HuH-7.5 (cell line): ENCODE results near the gene CCL5.
A peak's percentile ranks its signal among the peaks of the same experiment; 100 is the strongest.

Experiments
- DNase-seq: peaks from one replicate; pipeline ENCODE4 v3.0.0; 2011; ENCODE audit warnings: low spot score

The CCL5 gene

DNA sequence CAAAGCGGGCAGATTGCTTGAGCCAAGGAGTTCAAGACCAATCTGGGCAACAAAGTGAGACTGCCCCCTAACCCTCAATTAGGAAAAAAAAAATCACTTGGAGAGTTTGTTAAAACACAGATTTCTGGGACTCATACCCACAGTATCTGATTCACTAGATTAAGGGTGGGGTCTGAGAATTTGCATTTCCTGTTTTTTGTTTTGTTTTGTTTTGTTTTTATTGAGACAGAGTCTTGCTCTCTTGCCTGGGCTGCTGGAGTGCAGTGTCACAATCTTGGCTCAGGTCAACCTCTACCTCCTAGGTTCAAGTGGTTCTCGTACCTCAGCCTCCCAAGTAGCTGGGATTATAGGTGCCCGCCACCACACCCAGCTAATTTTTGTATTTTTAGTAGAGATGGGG is 12.6 kb downstream of the CCL5 start:
- DNase-seq: no peak

DNA sequence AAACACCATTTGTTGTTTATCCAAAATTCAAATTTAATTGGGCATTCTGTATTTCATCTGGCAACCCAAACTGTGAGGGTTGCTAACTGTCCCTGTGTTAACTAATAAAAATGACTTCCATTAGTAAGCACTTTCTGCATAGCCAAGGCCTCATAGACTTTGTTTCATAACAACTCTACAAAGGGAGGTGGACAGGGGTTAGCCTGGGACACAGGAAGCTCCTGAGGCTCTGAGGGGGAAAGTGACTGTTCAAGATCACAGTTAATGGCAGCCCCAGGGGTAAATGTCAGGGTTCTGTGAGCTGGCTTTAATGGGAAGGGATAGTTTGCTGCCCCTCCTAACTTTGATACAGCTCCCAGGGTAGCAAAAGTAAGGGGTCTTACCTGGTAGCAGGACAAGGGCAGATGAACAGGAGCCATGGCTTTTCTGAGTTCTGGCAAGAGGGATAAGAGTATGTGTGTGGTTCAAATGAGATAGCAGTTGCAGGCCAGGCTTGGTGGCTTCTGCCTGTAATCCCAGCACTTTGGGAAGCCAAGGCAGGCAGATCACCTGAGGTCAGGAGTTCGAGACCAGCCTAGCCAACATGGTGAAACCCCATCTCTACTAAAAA is 13.7 kb downstream of the CCL5 start:
- no peak for DNase-seq

DNA sequence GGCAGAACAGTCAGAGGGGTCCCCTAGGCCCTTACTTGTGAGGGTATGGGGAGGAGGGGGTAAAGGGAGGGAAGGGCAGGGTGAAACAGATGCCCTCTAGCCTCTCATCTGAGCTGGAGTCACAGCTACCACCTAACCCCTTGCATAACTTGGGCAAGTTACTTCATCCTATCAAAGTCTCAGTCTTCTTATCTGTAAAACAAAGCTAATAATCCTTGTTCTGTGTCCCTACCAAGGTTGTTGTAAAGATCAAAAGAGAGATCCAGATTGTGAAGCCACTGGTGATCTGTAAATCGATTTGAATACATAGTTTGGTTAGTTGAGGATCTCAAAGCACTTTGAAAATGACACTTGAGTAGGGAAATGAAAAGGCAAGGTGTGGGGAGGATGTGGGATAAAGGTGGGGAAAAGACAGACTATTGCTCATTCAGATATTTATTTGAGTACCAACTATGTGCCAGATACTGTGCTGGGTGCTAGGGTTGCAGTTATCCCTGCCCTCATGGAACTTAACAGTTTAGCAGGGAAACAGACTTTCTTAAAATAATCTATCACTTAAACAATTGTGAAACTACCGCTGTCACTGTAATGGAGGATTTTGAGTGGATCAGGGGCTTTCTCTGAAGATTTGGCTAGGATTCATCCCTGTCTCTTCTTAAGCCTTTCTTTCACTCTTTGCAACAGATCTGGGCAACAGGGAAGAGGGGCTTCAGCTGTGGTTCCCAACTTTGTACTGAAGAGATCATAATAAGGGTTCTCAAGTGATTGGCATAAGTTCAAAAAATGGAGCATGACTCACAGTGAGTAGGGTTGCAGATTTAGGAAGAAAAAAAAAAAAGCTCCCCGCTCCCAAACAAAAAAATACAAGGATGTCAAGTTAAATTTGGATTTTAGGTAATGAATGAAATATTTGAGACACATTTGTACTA is 14.5 kb downstream of the CCL5 start:
- no peak for DNase-seq

DNA sequence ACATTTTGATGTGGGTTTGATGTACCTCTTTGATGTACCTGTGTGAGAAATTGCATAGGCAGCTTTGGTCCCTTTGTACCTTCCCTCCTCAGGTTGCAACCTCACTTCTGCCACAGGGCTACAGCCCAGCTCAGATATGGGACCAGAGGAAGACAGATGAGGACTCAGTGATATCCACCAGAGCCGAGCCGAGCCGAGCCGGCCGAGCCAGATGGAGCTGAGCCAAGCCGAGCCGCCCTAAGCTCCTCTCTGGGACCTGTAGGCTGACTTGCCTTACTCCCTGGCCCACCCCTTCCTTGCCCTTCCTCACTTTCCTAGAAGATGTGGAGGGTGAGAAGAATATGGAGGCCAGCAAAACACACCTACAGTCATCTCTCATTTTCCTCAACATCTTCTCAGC is 15.3 kb downstream of the CCL5 start:
- no peak for DNase-seq

DNA sequence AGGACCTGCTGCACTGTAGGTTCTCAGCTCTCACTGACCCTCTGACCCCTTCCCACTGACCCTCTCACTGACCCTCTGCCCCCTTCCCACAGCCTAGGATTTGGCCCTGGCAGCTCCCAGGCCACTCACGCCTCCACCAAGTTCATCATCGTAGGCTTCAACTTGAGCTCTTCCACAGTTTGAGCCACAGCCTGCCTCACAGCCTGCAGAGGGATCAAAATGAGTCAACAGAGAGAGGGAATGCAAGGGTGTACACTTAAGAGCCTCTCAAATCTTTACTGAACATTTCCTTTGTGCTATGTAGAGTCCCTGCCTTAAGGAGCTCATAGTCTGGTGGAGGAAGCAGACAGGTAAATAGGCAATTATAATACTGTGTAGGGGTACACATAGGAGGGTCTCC is 23.6 kb downstream of the CCL5 start:
- DNase-seq: no peak

DNA sequence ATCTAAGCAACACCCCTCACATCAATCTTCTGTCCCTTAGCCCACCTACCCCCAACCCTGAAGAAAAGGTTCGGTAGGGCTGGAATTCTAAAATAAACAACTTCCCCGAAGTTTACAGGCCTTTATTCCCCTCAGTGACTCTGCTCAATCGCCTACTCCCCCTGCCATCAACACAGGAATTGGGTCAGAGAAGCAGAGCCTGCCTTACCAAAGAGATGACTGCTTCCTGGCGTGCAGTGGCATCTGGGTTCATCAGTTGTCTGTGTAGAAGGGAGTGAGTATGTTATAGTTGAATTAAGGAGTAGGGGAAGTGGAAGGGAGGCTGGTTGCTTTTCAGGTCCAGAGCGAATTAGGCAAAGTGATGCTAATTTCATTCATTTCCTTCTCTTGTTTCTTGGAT is 24.2 kb downstream of the CCL5 start:
- DNase-seq: no peak

DNA sequence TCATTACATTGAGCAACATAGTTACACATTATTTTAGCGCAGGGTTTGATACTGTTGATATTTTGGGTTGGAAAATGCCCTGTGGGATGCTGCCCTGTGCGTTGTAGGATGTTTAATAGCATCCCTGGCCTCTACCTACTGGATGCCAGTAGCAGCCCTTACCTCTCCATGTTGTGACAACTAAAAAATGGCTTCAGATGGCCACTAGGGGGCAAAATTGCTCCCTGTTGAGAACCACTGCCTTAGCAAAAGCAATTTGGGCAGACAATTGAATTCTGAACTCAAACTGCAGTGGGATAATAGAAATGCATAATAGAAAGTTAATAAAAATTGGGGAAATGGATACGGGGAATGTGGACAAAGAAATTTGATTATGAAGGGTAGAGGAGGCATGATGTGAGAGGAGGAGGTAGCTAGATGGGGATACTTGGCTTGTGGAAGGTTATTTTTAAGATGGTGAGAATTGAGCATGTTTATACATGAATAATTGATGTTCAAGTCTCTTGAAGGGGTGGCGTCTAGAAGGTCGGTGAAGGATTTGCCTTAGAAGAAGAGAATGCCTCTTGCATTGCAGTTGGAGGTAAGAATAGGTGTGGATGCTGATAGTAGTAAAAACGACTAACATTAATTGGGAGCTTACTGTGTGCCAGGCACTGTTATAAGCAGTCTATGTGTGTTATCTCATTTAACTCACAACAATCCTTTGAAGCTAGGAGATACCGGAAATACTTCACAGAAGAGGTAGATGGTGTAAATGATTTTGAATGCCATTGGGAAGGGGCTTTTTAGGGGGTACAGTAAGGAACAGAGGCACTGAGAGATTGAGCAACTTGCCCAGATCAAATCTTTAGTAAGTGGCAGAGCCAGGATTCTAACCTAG is 30.5 kb downstream of the CCL5 start:
- peak; percentile 43 for DNase-seq

DNA sequence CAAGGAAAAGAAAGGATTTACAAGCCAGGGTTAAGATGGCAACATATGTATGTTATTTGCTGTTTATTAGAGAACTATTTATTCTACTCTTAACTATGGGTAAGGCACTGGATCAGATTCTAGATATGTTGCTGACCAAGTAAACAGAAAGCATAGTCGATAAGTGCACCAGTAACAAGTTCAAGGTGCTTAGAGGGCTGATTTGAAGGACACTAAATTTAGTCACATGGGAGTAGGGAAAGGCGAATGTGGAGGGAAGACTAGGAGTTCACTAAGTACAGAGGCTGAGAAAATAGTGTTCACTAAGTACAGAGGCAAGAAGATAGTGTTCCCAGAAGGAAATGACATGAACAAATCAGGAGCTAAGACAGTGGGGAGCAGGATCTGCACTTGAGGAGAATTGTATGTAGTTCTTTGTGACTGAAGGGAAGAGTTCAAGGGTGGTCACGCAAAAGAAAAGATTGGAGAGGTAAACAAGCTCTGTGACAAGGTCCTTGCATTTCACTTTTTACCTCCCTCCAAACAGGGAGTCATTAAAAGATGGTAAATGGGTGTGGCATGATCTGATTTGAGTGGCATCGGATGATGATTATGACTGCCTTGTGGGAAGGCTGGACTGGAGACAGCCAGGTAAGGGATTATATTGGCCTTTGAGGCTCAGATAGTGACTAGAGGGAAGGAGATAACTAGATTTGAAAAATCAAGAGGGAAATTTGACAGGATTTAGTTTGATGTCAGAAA is 32.4 kb downstream of the CCL5 start:
- no peak for DNase-seq

DNA sequence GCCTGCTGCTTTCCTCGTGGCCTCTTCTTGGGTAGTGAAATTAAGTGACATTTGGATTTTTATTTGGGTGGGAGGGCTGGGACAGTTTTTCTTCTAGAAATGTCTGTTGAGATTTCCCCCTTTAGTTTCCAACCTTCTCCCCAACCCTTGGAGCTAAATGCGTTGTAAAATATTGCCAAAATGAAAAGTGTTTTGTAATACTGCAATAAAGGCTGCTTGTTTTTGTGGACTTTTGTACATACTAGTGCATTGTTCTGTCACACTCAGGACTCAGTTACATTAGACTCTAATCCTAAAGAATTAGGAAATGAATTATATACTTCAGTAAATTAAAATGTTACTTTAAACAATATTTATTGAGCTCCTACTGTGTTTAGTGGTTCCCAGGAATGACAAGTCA is 33.2 kb downstream of the CCL5 start:
- DNase-seq: no peak

DNA sequence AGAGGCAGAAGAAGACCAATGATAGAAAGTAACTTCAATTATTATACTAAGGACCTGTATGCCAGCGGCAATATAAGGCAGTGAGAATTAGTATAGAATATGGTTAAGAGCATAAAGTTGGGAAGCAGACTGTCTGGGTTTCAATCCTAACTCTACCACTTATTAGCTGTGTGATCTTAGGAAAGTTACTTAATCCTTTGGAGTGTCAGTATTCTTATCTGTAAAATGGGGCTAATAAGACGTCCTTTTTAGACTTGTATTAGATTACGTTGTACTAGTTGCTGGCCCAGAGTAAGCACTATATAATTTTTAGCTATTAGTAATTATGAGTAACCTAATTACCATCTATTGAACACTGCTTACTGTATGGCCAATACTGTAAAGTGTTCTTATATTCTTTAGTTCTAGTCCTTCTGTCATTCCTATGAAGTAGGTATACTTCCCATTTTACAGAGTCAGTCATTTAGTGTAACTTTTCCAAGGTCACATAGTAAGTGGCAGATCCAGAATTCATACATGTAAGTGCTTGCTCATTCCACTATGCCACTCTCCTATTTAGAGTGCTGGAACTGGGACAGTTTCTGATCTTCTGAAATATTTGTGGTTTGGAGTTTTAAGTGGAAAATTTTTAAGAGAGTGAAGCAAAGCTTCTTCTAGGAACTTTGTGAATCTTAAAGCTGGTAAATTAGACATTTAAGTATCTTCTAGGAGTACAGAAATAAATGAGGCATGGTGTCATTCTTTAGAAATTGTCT is 33.9 kb downstream of the CCL5 start:
- no peak for DNase-seq

DNA sequence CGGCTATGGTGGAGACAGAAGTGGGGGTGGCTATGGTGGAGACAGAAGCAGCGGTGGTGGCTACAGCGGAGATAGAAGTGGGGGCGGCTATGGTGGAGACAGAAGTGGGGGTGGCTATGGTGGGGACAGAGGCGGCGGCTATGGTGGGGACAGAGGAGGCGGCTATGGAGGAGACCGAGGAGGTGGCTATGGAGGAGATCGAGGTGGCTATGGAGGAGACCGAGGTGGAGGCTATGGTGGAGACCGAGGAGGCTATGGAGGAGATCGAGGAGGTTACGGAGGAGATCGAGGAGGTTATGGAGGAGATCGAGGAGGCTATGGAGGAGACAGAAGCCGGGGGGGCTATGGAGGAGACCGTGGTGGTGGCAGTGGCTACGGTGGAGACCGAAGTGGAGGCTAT is 35.6 kb downstream of the CCL5 start:
- no peak for DNase-seq

DNA sequence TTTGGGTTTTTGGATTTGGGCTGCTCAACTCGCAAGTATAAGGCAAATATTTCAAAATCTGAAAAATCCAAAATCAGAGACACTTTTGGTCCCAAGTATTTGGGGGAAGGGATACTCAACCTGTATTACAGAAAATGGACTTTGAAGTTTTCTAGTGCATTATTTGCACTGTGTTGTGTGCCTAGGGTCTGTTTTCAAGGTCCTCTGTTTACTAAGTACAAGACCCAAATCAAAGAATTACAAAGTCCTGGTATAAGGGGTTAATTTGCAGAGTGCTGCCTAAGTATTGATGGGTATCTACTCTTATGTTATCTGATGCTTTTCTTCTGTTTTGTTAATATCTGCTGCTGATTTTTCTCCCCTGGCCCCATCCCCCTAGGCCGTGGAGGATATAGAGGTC is 36.5 kb downstream of the CCL5 start:
- DNase-seq: no peak

DNA sequence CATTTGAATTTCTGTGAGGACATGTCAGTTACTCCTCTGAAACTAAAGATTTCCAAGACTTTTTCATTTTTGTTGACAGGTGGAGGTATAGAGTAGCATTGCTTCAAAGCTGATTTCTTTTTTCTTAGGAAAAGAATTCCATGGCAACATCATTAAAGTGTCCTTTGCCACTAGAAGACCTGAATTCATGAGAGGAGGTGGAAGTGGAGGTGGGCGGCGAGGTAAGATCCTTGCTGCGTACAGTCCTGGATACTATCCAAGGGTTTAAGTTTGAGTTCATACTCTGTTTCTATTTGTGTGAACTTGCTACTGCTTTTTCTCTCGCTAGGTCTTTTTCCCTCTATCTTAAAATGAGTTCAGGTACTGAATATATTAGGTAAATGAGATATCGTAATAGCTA is 37.9 kb downstream of the CCL5 start:
- no peak for DNase-seq

DNA sequence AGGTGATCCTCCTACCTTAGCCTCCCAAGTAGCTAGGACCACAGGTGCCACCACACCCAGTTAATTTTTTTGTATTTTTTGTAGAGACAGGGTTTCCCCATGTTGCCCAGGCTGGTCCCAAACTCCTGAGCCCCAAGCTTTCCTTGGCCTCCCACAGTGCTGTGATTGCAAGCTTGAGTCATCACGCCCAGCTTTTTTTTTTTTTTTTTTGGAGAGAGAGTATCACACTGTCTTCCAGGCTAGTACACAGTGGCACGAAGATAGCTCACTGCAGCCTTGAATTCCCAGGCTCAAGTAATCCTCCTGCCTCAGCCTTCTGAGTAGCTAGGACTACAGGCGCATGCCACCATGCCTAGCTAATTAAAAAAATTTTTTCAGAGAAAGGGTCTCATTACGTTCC is 38.7 kb downstream of the CCL5 start:
- no peak for DNase-seq

DNA sequence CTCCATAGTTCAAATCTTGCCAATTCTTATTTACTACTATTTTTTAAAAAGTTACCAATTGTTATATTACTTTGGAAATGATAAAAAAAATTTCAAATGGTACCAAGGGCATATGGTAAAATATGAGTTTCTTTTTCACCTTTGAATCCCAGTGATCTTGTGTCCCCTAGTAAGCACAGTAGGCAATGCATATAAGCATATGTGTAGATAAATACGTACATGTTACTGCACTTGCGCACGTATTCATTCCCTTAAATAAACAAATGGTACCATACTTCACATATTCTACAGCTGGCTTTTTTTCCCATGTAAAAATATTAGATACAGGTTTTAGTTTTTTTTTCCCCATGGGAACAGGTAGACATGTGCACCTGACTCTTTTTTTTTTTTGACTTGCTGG is 39.1 kb downstream of the CCL5 start:
- DNase-seq: no peak

DNA sequence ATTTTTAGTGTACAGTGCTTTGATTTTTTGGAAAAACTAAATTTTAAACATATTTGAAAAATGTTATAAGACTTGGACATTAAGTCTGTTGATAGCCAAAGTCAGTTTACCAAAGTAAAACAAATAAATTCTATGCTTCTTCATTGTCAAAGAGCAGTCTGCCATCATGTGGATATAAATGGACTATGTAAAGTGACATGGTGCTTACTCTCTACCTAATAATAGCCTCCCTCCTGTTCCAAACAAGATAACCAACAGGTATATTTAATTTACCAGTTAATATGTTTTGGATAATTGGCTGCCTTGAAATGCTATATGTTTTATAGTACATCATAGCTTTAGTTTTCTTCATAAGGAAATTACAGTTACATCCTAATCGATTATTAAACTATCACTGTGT is 55.0 kb downstream of the CCL5 start:
- DNase-seq: no peak
